Erythroblast (primary cell): ENCODE results near the gene LRRC14B.

Experiments
- GATA1 ChIP-seq: IDR thresholded peaks from 2 replicates; pipeline ENCODE4 v1.6.1; 2011; ENCODE audit warnings: low read depth, mild to moderate bottlenecking, control low read depth, low read length, moderate library complexity
- POLR2A ChIP-seq: IDR thresholded peaks from 2 replicates; pipeline ENCODE4 v1.6.1; 2011; ENCODE audit warnings: mild to moderate bottlenecking, low read length

- no peak for TF ChIP-seq POLR2A
- no peak for TF ChIP-seq GATA1
Observed at GRCh38 chr5:152077-152476, 39.2 kb upstream of the LRRC14B start.
